ENCODE measurements around the gene ERAL1. TPM values are rescaled to one million over a fixed set of nuclear protein-coding genes. Genes with fewer than 3 reads are reported as not detected.
A peak's percentile ranks its signal among the peaks of the same experiment; 100 is the strongest.

Gene ERAL1
- total RNA-seq, 2 experiments from 2014 or later = 30.8 to 58.0 TPM

- Histone ChIP-seq H3K9me3 (ENCODE audit: low read length) (no peaks in the 10 kb centered on the region), H3K27ac (ENCODE audit: low read depth, low read length, poor library complexity, severe bottlenecking) (peak overlapping the region; percentile 40), H3K36me3 (ENCODE audit: insufficient read depth, low read length) (no peaks in the 10 kb centered on the region), H3K9me2 (ENCODE audit: insufficient read depth, low read length) (no peaks in the 10 kb centered on the region), H3K4me3 (ENCODE audit: low read depth, low read length, poor library complexity, severe bottlenecking) (no peak overlapping the region), H3K4me2 (ENCODE audit: low read length) (peak overlapping the region; percentile 18; the same call in 1 of the 2 replicates), H2AFZ (ENCODE audit: low read length) (peak overlapping the region; percentile 90), H3K4me1 (ENCODE audit: insufficient read depth, low read length, poor library complexity, severe bottlenecking) (peaks cover 14% of the 10 kb centered on the region), H4K20me1 (ENCODE audit: insufficient read depth, low read length) (no peaks in the 10 kb centered on the region), H3K79me2 (ENCODE audit: insufficient read depth, low read depth, low read length) (no peaks in the 10 kb centered on the region)
- no TSS peak for BruUV-seq (replicated peaks)
- TF ChIP-seq CTCF (conservative IDR thresholded peaks at IDR 0.05; ENCODE audit: low read length) (no peak), EZH2phosphoT487 (IDR thresholded peaks at IDR 0.05; ENCODE audit: borderline replicate concordance, low read depth, low read length) (no peak)
- ChIA-PET CTCF (ENCODE audit: unreplicated experiment) (interaction anchor here (0.6 kb wide), 1 partner anchor 108 kb away, joined by 4 read pairs; no protein-coding TSS in a partner anchor), POLR2A (interaction anchor here (0.6 to 1.6 kb wide), 5 partner anchors 22 to 151 kb away, joined by 3 to 8 read pairs (median 4); partner anchors contain the start of genes FAM222B and RPL23A)
- peak; percentile 82 for DNase-seq (ENCODE audit: low spot score)
- intact Hi-C loops (cut with micrococcal nuclease; ENCODE audit: unreplicated experiment) = no loop called here
Measured at GRCh38 chr17:28871056-28871579, 16.3 kb downstream of the ERAL1 start.

DNA sequence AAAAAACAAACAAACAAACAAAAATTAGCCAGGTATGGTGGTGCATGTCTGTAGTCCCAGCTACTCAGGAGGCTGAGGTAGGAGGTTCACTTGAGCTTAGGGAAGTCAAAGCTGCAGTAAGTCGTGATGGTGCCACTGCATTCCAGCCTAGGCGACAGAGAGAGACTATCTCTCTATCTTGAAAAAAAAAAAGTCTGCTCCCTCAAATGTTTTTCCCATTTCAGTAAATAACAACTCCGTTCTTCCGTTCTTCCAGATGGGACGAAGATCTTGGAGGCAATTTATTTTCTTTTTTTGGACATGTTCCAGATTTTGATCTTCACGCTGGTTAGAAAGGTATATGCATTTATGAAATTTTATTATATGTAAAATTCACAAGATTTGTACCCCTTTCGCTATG, 19.0 kb downstream of the ERAL1 start:
- H3K27ac ChIP-seq (ENCODE audit: low read depth, low read length, poor library complexity, severe bottlenecking) = no peak overlapping the region
- BruUV-seq (replicated peaks) = no TSS peak
- ChIA-PET CTCF (ENCODE audit: unreplicated experiment) (no interaction called here), POLR2A (no interaction called here)
- H3K4me2 ChIP-seq (ENCODE audit: low read length) = no peak overlapping the region
- no peak overlapping the region for H2AFZ ChIP-seq (ENCODE audit: low read length)
- no peak for DNase-seq (ENCODE audit: low spot score)
- H3K9me2 ChIP-seq (ENCODE audit: insufficient read depth, low read length) = no peaks in the 10 kb centered on the region
- H3K9me3 ChIP-seq (ENCODE audit: low read length) = no peaks in the 10 kb centered on the region
- H4K20me1 ChIP-seq (ENCODE audit: insufficient read depth, low read length) = no peaks in the 10 kb centered on the region
- intact Hi-C loops (cut with micrococcal nuclease; ENCODE audit: unreplicated experiment) = no loop called here
- no peak overlapping the region for H3K4me3 ChIP-seq (ENCODE audit: low read depth, low read length, poor library complexity, severe bottlenecking)
- H3K36me3 ChIP-seq (ENCODE audit: insufficient read depth, low read length) = peaks cover 10% of the 10 kb centered on the region
- H3K79me2 ChIP-seq (ENCODE audit: insufficient read depth, low read depth, low read length) = no peaks in the 10 kb centered on the region
- TF ChIP-seq EZH2phosphoT487 (IDR thresholded peaks at IDR 0.05; ENCODE audit: borderline replicate concordance, low read depth, low read length) (no peak), CTCF (conservative IDR thresholded peaks at IDR 0.05; ENCODE audit: low read length) (no peak)
- H3K4me1 ChIP-seq (ENCODE audit: insufficient read depth, low read length, poor library complexity, severe bottlenecking) = peaks cover 10% of the 10 kb centered on the region

DNA sequence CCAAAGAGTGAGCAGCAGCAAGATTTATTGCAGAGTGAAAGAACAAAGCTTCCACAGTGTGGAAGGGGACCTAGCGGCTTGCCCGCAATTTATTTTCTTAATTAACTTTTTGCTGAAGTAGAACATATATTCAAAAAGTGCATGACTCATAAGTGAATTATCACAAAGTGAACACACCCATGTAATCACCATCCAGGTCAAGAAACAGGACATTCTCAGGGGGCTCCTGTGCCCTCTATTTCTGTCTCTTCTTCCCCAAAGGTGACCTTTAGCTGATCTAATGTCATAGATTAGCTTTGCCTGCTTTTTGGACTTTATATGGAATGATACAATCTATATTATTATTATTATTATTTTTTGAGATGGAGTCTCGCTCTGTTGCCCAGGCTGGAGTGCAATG, 19.9 kb downstream of the ERAL1 start:
- ChIA-PET CTCF (ENCODE audit: unreplicated experiment) (no interaction called here), POLR2A (no interaction called here)
- BruUV-seq (replicated peaks) = no TSS peak
- no peak for DNase-seq (ENCODE audit: low spot score)
- TF ChIP-seq EZH2phosphoT487 (IDR thresholded peaks at IDR 0.05; ENCODE audit: borderline replicate concordance, low read depth, low read length) (no peak), CTCF (conservative IDR thresholded peaks at IDR 0.05; ENCODE audit: low read length) (no peak)
- H4K20me1 ChIP-seq (ENCODE audit: insufficient read depth, low read length) = no peaks in the 10 kb centered on the region
- H3K4me2 ChIP-seq (ENCODE audit: low read length) = no peak overlapping the region
- peaks cover 18% of the 10 kb centered on the region for H3K36me3 ChIP-seq (ENCODE audit: insufficient read depth, low read length)
- no peak overlapping the region for H2AFZ ChIP-seq (ENCODE audit: low read length)
- no peaks in the 10 kb centered on the region for H3K9me2 ChIP-seq (ENCODE audit: insufficient read depth, low read length)
- intact Hi-C loops (cut with micrococcal nuclease; ENCODE audit: unreplicated experiment) = no loop called here
- H3K9me3 ChIP-seq (ENCODE audit: low read length) = no peaks in the 10 kb centered on the region
- H3K4me1 ChIP-seq (ENCODE audit: insufficient read depth, low read length, poor library complexity, severe bottlenecking) = peaks cover 10% of the 10 kb centered on the region
- no peaks in the 10 kb centered on the region for H3K79me2 ChIP-seq (ENCODE audit: insufficient read depth, low read depth, low read length)
- no peak overlapping the region for H3K4me3 ChIP-seq (ENCODE audit: low read depth, low read length, poor library complexity, severe bottlenecking)
- H3K27ac ChIP-seq (ENCODE audit: low read depth, low read length, poor library complexity, severe bottlenecking) = no peak overlapping the region

Measured in OCI-LY7 (cell line).